Dermis microvascular lymphatic vessel endothelial cell (primary cell): Measurements from ENCODE around the gene NEU2. TPM values are rescaled to one million over a fixed set of nuclear protein-coding genes. Genes with fewer than 3 reads are reported as not detected.
"Not testable (repeated sequence)": the region's sequence is repeated elsewhere in the genome, so short reads cannot be mapped to it uniquely, and the experiment has no call there.

Experiments used
- DNase-seq, 2 donors: peaks; one replicate each; pipeline versions ENCODE4 v3.0.0 to v3.0.0-alpha.2; 2010; ENCODE audit warnings: low read depth in 2 of 2
- total RNA-seq: library from RNA; depleted of rRNA; stranded (reverse); fragments of >200 nt; gene quantifications from 2 replicates; pipeline ENCODE4 v1.2.1, GENCODE V29; 2014

Gene NEU2
- total RNA-seq, 1 donor from 2014 or later: not detected

DNA sequence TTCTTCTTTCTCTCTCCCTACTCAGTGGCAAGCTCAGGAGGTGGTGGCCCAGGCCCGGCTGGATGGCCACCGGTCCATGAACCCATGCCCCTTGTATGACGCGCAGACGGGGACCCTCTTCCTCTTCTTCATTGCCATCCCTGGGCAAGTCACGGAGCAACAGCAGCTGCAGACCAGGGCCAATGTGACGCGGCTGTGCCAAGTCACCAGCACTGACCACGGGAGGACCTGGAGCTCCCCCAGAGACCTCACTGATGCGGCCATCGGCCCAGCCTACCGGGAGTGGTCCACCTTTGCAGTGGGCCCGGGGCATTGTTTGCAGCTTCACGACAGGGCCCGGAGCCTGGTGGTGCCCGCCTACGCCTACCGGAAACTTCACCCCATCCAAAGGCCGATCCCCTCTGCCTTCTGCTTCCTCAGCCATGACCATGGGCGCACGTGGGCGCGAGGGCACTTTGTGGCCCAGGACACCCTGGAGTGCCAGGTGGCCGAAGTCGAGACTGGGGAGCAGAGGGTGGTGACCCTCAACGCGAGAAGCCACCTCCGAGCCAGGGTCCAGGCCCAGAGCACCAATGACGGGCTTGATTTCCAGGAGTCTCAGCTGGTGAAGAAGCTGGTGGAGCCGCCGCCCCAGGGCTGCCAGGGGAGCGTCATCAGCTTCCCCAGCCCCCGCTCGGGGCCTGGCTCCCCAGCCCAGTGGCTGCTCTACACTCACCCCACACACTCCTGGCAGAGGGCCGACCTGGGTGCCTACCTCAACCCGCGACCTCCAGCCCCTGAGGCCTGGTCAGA lies 1.8 kb downstream of the NEU2 start:
- DNase-seq: no peak

DNA sequence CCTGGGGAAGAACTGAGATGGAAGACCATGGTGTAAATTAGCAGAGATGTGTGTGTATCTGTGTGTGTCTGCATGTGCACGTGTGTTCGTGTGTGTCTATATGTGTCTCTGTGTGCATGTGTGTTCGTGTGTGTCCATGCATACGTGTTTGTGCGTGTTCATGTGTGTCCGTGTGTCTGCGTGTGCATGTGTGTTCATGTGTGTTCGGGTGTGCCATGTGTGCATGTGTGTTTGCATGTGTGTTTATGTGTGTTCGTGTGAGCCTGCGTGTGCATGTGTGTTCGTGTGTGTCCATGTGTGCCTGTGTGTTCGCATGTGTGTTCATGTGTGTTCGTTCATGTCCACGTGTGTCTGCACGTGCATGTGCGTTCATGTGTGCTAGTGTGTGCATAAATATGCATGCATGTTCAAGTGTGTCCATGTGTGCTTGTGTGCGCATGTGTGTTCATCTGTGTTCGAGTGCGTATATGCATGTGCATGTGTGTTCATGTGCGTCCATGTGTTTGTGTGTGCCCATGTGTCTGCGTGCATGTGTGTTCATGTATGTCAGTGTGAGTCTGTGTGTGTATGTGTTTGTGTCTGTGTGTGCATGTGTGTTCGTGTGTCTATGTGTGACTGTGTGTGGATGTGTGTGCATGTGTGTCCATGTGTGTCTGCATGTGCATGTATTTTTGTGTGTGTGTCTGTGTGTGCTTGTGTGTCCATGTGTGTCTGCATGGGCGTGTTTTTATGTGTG lies 3.1 kb downstream of the NEU2 start:
- DNase-seq: no peak

DNA sequence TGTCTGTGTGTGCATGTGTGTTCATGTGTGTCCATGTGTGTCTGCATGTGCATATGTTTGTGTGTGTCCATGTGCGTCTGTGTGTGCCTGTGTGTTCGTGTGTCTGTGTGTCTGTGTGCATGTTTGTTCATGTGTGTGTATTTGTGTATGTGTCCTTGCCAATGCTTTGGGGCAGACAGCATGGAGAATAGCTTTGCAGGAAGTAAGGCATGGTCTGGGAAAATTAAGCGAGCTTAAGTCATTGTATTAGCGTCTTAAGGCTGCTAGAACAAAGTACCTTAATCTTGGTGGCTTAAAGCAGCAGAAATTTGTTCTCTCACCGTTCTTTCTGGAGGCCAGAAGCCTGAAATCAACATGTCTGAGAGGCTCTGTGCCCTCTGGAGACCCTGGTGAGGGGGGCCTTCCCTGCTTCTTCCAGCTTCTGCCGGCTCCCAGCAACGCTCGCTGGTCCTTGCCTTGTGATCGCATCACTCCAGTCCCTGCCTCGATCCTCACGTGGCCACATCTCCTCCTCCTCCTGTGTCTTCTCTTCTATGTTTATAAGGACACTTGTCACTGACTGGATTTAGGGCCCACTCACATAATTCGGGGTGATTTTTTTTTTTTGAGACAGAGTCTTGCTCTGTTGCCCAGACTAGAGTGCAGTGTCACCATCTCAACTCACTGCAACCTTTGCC lies 3.8 kb downstream of the NEU2 start:
- no peak for DNase-seq

DNA sequence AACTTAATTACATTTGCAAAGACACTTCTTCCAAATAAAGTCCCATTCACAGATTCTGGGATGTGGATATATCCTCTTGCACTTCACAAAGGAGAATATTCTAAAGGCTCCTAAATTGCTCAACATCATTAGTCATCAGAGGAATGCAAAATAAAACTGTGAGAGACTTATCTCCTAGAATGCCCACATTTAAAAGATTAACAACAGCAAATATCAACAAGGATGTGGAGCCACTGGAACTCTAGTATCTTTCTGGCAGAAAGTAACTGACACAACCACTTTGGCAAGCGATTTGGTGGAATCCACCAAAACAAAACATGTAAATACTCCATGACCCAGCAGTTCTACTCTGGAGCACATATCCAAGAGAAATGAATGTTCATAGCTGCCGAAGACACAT lies 4.6 kb downstream of the NEU2 start:
- no peak for DNase-seq

DNA sequence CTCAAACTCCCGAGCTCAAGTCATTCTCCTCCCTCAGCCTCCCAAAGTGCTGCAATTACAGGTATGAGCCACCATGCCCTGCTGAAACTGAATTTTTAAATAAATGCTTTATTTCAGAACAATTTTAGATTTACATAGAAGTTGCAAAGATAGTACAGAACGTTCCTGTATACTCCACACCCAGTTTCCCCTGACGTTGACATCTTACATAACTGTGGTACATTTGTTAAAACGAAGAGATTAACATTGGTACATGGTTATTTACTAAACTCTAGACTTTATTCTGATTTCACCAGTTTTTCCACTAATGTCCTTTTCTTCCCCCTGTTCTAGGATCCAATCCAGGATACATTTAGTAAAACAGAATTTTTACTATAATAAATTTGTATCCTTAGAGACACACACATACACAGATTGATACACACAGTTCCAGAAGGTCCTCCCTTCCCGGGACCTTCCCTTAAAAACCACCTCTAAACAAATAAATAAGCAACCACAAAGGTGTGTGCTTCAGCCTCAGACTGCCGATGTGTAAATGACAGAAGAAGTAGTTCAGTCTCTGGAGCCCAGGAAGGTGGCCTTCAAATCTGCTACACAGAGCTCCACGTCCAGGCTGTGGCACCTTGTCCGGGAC lies 6.9 kb downstream of the NEU2 start:
- no peak for DNase-seq

DNA sequence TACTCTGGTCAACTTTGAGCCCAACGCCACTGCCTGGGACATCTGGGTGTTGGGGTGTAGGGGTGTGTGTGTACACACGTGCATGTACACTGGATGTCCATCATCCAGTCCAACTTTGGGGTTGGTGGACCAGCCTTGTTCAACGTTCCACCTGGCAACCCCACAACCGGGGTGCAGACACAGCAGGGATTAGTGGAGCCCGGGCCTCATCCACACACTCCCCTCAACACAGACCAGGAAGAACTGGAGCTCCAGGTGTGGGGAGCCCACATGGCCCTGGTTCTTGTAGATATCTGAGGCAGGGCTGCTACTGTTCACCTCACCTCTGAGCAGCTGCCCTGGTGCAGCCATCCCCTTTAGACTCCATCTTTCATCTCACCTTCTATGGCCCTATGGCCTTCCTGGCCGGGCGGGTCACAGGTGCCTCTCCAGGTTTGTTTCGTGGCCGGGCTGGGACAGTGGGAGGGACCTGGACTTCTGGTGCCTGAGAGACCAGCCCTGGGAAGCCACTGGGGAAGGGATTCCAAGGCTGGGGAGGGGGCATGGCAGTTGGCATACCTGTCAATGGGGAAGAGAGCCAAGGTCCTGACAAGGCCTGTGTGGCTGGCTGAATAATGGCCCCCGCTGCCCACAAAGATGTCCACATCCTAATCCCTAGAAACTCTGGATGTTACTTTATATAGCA lies 7.5 kb downstream of the NEU2 start:
- DNase-seq: no peak

DNA sequence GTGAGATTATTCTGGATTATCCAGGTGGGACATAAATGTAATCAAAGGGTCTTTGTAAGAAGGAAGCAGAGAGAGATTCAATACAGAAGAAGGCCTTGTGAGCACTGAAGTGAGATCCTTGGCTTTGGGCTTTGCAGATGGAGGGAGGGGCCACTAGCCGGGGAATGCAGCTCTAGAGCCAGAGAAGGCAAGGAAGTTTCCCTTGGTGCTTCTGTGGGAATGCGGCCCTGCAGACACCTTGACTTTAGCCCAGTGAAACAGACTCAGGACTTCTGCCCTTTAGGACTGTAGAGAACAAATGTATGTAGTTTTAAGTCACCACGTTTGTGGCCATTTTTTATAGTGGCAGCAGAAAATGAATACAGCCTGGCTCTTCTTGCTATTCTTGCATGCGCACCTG lies 8.1 kb downstream of the NEU2 start:
- no peak for DNase-seq

DNA sequence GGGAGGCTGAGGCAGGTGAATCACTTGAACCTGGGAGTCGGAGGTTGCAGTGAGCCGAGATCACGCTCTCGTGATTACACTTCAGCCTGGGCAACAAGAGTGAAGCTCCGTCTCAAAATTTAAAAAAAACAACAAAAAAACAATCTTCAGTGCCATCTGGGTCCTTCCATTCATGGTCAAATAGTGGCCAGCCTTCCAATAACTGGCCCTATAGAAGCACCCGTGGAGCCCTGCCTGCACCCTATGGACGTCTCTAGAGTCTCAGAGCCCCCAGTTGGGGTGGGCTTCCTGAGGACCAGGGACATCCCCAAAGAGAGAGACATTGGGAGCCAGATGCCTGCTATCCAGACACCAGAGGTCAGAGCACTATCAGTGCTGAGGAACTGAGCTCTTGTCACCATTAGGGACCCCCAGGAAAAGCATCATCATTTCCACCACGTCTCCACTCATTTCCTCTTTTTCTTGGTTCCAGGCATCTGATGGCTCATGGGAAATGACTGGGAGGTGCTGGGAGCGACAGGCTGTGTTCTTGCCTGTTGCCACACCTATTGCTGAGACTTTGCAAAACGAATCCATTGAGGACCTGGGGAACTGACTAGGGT lies 9.4 kb downstream of the NEU2 start:
- DNase-seq: no peak

DNA sequence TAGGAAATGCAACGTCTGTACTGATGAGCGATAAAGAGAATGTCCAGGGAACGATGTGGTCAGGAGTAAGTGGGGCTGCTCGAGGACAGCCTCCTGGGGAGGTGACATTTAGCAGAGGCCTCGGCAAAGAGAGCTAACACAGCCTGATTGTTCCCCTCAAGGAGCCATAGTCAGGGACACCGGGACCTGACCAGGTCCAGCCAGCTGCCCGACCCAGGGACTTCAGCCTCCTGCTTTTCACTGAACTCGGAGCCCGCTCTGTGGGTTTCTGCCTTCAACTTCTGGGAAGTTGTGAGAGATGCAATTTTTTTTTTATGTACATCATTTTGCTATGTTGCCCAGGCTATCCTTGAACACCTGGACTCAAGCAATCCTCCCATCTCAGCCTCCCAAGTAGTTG lies 10.1 kb downstream of the NEU2 start:
- DNase-seq: no peak

DNA sequence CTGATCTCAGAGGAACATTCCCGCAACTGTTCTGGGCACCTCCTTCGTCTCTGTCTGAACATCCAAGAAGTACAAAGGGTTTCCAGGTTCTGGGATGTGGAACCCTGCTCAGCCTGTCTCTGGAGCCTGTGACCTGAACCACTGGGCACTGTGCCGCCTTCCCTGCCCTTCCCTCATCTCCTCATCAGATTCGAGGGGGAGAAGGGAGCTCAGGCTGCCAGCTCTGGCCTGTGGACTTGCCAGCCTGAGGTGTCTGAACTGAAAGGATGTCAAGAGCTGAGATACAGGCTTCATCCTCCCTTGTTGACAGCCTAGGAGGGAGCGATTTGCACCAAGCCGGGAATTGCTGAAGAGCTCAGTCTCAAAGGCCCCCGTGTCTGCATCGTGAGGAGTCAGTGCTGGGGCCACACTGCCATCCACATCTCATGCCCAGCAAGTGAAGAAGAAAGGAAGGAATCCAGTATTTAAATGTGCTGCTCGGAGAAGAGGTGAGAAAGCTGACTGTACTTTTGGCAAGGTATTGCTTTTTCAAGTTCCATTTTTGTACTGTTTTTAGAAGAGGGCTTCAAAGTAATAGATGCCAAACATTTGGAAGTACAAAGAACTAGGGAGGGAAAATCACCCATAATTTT lies 12.6 kb downstream of the NEU2 start:
- no peak for DNase-seq

DNA sequence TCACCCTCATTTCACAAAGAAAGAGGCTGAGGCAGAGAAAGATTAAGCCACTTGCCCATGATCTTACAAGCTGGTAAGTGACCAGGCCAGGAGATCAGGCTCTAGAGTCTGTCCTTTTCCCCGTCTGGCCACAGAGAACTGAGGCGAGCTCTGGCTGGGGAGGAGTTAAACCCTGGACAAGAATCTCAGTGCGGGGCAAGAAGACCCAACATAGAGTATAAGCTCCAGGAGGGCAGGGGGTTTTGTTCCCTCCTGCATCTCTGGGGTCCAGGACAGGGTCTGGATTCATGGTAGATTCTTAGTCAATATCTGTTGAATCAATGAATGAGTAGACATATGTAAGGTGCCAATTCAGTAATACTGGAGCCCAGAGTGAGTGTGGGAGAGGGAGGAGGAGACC lies 14.7 kb downstream of the NEU2 start:
- no peak for DNase-seq

DNA sequence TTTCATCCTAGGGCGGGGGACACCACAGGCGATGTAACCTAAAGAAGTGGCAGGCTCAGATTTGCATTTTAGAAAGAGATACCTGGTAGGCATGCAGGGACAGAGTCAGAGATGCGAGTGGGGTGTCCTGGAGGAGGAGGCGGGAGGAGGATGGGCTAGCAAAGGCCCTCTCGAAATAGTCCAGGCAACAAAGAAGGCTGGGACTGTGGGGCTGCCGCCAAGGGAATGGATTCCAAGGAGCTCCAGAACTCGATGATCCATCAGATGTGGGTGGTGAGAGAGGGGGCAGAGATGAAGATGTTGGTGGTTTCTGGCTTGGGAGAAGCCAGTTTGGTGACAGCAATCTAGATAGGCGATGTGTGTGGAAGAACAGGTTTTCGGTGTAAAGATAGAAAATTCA lies 15.2 kb downstream of the NEU2 start:
- no peak for DNase-seq

DNA sequence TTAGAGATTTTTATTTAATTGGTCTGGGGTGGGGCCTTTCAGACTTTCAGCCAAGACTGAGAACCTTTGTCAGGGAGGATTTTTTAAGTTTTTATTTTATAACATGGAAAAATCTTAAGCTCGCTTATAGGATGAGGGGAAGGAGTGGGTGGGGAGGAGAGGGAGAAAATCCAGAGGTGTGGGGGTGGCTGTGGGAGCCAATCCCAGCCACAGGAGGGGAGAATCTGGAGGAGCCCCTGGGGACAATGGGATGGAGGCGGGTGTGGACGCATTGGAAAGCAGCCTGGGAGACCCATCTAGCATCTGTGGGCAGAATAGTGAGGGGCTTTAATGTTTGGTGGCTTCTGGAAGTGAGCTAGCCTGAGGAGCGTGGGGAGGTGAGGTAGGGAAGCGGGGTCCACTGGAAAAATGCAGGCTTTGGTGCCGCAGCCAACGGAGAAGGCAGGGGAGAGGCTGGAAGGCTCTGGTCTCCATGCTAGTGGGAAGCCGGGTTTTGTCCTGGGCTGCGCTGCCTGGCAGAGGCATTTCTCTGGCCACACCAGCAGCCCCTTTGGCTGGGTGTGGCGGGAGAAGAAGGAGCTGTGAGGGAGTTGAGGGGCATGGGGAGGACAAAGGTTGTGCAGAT lies 16.2 kb downstream of the NEU2 start:
- DNase-seq: no peak

DNA sequence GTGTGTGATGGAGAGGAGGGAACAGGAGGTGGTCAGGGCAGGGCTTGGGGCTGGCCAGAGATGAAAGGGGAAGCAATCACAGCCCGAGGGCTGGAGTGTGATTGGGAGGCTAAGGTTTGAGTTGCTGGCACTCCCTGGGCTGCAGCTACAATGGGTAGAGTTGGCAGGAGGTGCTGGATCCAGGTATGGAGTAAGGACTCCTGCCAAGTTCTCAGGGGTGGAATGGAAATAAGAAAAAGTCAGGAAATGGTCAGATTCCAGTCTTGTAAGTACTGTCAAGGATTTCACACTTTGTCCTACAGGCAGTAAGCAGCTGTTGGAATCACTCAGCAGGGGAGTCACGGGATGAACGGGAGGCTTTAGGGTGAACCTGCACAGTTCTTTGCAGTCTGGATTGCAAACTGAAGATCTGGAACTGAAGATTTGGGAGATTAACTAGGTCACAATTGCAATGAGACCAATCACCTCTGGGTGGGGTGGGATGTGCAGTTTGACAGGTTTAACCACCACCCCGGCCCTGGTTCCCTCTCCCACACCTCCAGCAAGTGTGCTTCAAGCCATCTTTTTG lies 16.8 kb downstream of the NEU2 start:
- DNase-seq: no peak

DNA sequence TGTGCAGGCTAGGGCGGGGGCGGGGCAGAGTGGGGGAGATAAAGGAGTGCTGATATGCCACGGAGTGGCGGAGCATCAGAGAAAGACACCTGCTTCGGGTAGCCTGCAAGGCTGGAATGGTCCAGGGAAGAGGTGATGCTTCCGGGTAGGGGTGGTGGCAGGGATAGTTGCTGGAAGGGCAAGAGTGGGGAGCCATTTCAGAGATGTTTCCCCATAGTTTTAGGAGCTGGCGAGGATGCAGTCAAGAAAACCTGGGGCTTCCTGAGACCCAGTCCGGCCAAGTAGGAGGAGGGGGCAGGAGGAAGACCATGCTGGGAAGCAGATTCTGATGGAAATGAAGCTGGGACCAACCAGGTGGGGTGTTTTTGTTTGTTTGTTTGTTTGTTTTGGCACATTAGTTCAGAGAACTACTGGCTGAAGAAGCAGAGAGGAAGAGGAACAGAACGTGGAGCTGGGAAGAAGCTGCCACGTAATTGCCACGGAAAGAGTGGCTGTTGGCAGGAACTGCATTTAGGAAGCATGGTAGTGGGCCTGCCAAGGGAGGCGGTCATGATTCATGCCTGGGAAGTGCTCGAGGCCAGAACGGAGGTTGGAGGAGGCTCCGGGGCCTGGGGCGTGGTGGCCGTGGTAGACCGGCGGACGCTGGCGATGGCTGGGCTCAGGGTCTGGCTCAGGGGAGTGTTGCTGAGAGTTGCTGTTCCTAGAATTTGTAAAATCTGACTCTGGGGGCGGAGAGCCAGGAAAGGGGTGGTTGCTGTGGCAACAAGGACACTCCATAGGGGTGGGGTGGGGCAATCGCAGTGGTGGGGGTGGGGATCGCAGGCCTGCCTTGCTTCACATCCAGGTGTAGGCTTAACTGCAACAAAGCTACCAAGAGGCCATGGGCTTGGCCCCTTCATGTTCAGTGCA lies 19.0 kb downstream of the NEU2 start:
- peak; percentile 83 to 96 for DNase-seq

DNA sequence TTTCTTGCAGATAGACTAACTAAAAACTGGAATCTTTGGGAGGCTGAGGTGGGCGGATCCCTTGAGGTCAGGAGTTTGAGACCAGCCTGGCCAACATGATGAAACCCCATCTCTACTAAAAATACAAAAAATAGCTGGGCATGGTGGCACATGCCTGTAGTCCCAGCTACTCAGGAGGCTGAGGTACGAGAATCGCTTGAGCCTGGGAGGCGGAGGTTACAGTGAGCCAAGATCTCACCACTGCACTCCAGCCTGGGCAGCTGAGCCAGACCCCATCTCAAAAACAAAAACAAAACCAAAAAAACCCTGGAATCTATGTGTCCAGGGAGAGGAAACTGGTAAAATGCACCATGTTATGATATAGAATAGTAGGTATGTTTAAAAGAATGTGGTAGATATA lies 20.0 kb downstream of the NEU2 start:
- DNase-seq: not testable (repeated sequence)

DNA sequence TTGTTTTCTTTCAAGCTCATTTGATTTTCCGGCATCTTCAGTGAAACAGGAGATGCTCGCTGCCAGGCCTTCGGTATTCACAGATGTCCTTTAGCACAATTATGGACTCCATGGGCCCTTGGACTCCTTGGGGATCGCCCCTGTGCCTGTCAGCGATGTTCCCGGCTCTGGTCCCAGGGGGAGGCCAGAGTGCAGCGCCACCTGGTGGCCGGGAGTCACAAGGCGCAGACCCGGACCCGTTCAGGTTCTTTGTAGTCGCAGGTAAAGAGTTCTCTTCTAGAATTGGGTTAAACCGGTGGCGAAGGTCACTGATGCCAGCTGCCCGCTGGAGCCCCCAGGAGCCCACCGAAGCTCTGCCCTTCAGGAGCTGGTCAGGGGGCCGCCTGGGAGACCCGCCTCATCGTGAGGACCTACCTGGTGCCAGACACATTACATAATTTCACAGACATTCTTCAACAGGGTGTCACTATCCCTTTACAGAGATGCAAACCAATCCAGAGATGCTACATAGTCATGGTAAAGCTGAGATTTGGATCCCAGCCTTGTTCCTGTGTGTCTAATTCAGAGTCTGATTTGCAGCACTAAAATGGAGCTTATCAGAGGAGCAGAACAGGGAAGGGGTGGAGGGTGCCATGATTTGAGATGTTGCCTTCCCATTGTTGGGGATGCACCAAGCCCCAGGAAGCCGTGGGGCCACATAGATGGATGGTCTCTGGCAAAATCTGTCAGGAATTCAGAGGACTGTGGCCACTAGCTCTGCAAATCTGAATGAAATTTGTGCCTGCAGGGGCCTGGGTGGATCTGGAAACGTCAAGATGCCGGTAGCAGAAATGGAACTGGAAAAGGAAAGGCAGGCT lies 21.7 kb downstream of the NEU2 start:
- DNase-seq: peak in 1 of 2 donors; percentile 49

DNA sequence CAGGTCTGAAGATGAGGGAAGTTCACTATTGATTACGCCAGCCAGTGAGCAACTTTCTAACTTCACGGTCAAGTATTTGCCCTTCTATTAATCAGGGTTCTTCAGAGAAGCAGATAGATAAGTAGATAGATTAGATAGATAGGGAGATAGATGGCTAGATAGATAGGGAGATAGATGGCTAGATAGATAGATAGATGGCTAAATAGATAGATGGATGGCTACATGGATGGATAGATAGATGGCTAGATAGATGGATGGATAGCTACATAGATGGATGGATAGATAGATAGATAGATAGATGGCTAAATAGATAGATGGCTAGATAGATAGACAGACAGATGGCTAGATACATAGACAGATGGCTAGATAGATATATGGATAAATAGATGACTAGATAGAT lies 22.9 kb downstream of the NEU2 start:
- DNase-seq: no peak
